GM12878 (cell line): ENCODE measurements around the gene CFAP61. TPM values are rescaled to one million over a fixed set of nuclear protein-coding genes. Genes with fewer than 3 reads are reported as not detected.

Experiments
- ATAC-seq: fragments of 200-7000 bp; cut with Tn5 transposase; 3 replicates; pipeline ENCODE4 v1.9.1; 2020; ENCODE audit warnings: mild to moderate bottlenecking, moderate library complexity
- Bru-seq: library from RNA; stranded (reverse); fragments of 400-500 nt; gene quantifications from one replicate; lab custom pipeline; 2021; lab: Mats Ljungman, UMichigan
- BruChase-seq, 2 experiments: library from RNA; stranded (reverse); fragments of 400-500 nt; gene quantifications; one replicate each; lab custom pipeline; 2021; lab: Mats Ljungman, UMichigan
- BruUV-seq: library from RNA; stranded (reverse); fragments of 400-500 nt; replicated peaks from 2 replicates; lab custom pipeline; 2021; lab: Mats Ljungman, UMichigan
- CTCF ChIA-PET: fragments of 300-600 bp; sonication (Branson Sonifier 250); formaldehyde crosslinking; extraction: SDS; loops from one replicate; lab custom pipeline; 2021; ENCODE audit warnings: inconsistent platforms; lab: Yijun Ruan, JAX
- POLR2A ChIA-PET: fragments of 350-600 bp; formaldehyde crosslinking; extraction: SDS; loops from one replicate; lab custom pipeline; 2021; ENCODE audit warnings: inconsistent platforms; lab: Charles Lee
- RAD21 ChIA-PET: fragments of 300-600 bp; sonication (Branson Sonifier 250); formaldehyde crosslinking; loops from one replicate; lab custom pipeline; 2023; ENCODE audit warnings: antibody characterized with exemption; ENCODE audit not compliant: unreplicated experiment; lab: Charles Lee
- SMC1A ChIA-PET: fragments of 300-600 bp; sonication (Branson Sonifier 250); formaldehyde crosslinking; loops from one replicate; lab custom pipeline; 2023; ENCODE audit not compliant: unreplicated experiment, uncharacterized antibody; lab: Charles Lee
- DNase-seq: peaks from one replicate; pipeline ENCODE4 v3.0.0-alpha.2; 2011; ENCODE audit warnings: low read depth, low spot score
- FAIRE-seq: peaks from 3 replicates; lab custom pipeline; 2011; peaks lifted over from hg19 to GRCh38; lab: Jason Lieb, UNC
- H2AFZ ChIP-seq: 2 replicates; pipeline ENCODE4 v1.6.0; 2011; ENCODE audit warnings: low read depth, low read length, control low read depth; ENCODE audit not compliant: control insufficient read depth
- H3K27ac ChIP-seq: 2 replicates; pipeline ENCODE4 v1.5.1; 2011; ENCODE audit warnings: control low read depth; ENCODE audit not compliant: control insufficient read depth, insufficient read depth
- H3K27me3 ChIP-seq, 2 experiments: replicated peaks in 1 of 2; 2 replicates each; pipeline versions ENCODE4 v1.6.0 to v1.6.1; 2011; ENCODE audit warnings: low read length in 1 of 2; ENCODE audit not compliant: control insufficient read depth in 2 of 2, insufficient read depth in 2 of 2
- H3K36me3 ChIP-seq, 2 experiments: 2 replicates each; pipeline ENCODE4 v1.5.1; 2011; ENCODE audit warnings: low read length in 1 of 2; ENCODE audit not compliant: control insufficient read depth in 2 of 2, insufficient read depth in 2 of 2
- H3K4me1 ChIP-seq: 2 replicates; pipeline ENCODE4 v1.6.1; 2011; ENCODE audit warnings: mild to moderate bottlenecking, low read length, moderate library complexity, mixed read lengths; ENCODE audit not compliant: control insufficient read depth, insufficient read depth
- H3K4me2 ChIP-seq: 2 replicates; pipeline ENCODE4 v1.6.0; 2011; ENCODE audit warnings: control low read depth; ENCODE audit not compliant: control insufficient read depth, insufficient read depth
- H3K4me3 ChIP-seq: fragments of 200-600 bp; sonication (generic); 2 replicates; pipeline ENCODE4 v1.5.1; 2016
- H3K79me2 ChIP-seq: 2 replicates; pipeline ENCODE4 v1.6.0; 2011; ENCODE audit warnings: low read length; ENCODE audit not compliant: control insufficient read depth, insufficient read depth
- H3K9ac ChIP-seq: 2 replicates; pipeline ENCODE4 v1.8.0; 2011; ENCODE audit warnings: low read length, control low read depth, mixed read lengths; ENCODE audit not compliant: control insufficient read depth, insufficient read depth
- H3K9me3 ChIP-seq: replicated peaks from 3 replicates; pipeline ENCODE4 v1.5.1; 2011; ENCODE audit warnings: mild to moderate bottlenecking, low read length; ENCODE audit not compliant: control insufficient read depth, insufficient read depth
- H4K20me1 ChIP-seq: 2 replicates; pipeline ENCODE4 v1.6.0; 2011; ENCODE audit not compliant: control insufficient read depth, insufficient read depth
- BMI1 ChIP-seq: fragments of 450-650 bp; IDR thresholded peaks from 2 replicates; pipeline ENCODE4 v1.6.1; 2016; ENCODE audit warnings: mild to moderate bottlenecking, moderate library complexity, borderline replicate concordance
- CUX1 ChIP-seq: IDR thresholded peaks from 2 replicates; pipeline ENCODE4 v1.6.1; 2012; ENCODE audit warnings: improper control_type of control experiment, low read depth, low read length; ENCODE audit not compliant: insufficient replicate concordance
- ESRRA ChIP-seq: IDR thresholded peaks from 2 replicates; pipeline ENCODE4 v1.6.1; 2012; ENCODE audit warnings: mild to moderate bottlenecking, low read length, improper control_type of control experiment
- HDGF ChIP-seq: fragments of 450-650 bp; IDR thresholded peaks from 2 replicates; pipeline ENCODE4 v1.6.1; 2016; ENCODE audit warnings: antibody characterized with exemption
- JUND ChIP-seq: IDR thresholded peaks from 2 replicates; pipeline ENCODE4 v1.6.1; 2012; ENCODE audit warnings: low read depth, mild to moderate bottlenecking, low read length, improper control_type of control experiment, moderate library complexity
- POU2F2 ChIP-seq: IDR thresholded peaks from 3 replicates; pipeline ENCODE4 v1.6.1; 2011; ENCODE audit warnings: low read depth, mild to moderate bottlenecking, low read length, borderline replicate concordance
- RELA ChIP-seq: fragments of 450-650 bp; IDR thresholded peaks from 2 replicates; pipeline ENCODE4 v1.8.0; 2014; ENCODE audit warnings: borderline replicate concordance; ENCODE audit not compliant: partially characterized antibody
- STAT3 ChIP-seq: IDR thresholded peaks from 2 replicates; pipeline ENCODE4 v1.6.1; 2011; ENCODE audit warnings: low read depth, low read length, improper control_type of control experiment
- WGBS: methylation state at CpG from one replicate; pipeline ENCODE4 v1.1.6; 2016; ENCODE audit warnings: low lambda C conversion rate; ENCODE audit not compliant: insufficient replicate concordance, insufficient coverage; ENCODE audit errors: missing lambda C conversion rate; 5-methylcytosine and 5-hydroxymethylcytosine counted together
- in situ Hi-C: fragments of 300-500 bp; cut with MboI; formaldehyde crosslinking; loops from 9 replicates; pipeline ENCODE4 v1.14.3; 2018; ENCODE audit warnings: mixed read lengths
- intact Hi-C: fragments of 100-400 bp; cut with micrococcal nuclease; formaldehyde crosslinking; loops from one replicate; pipeline ENCODE4 v1.14.2; 2022; ENCODE audit not compliant: unreplicated experiment
- long read RNA-seq, 2 experiments: library from polyadenylated mRNA; unstranded; transcript quantifications; one replicate each; pipeline ENCODE4 v2.0.0, GENCODE V29; 2019 to 2020
- polyA minus RNA-seq, 3 experiments: library from RNA; depleted of rRNA, polyadenylated mRNA; stranded (reverse); fragments of >200 nt; gene quantifications; 2 replicates each; pipeline ENCODE4 v1.2.3, GENCODE V29; 2011
- polyA plus RNA-seq, 11 experiments: library from polyadenylated mRNA; depleted of rRNA in 4 of 11; unstranded in 6 of 11; stranded (reverse) in 5 of 11; fragments of >200 nt; fragmentation: Nextera tagmentation in 4 of 11; fragmentation: Illumina TruSeq in 1 of 11; extraction: Ambion mirVana in 4 of 11; extraction: Trizol in 1 of 11; gene quantifications; 1 replicate in 1 of 11; 2 replicates in 10 of 11; pipeline versions ENCODE4 v1.2.1 to v1.2.3, GENCODE V29; 2011 to 2016; ENCODE audit warnings: inconsistent platforms in 2 of 11, missing spikeins in 2 of 11, low read depth in 1 of 11
- total RNA-seq, 4 experiments: library from RNA; depleted of rRNA in 3 of 4; stranded (reverse); fragments of >200 nt in 3 of 4; fragmentation: Illumina TruSeq in 1 of 4; extraction: Trizol in 1 of 4; gene quantifications; 2 replicates each; pipeline versions ENCODE4 v1.2.1 to v1.2.3, GENCODE V29; 2013 to 2021
- TF ChIP-seq, protein P1 (sequence below): fragments of 150-350 bp; IDR thresholded peaks from 2 replicates; pipeline ENCODE4 v1.6.1; 2016; ENCODE audit warnings: low read depth, low read length

The CFAP61 gene
- total RNA-seq (2013; cell fraction: nucleolus; rRNA removed) = not detected in 2 replicates
- 0.11 TPM in 1 of 2 replicates, not detected in the other for total RNA-seq (2014; rRNA removed)
- not detected in 2 replicates for total RNA-seq (2014; rRNA removed; fragmentation: Illumina TruSeq; extraction: Trizol)
- total RNA-seq (2021) = 0.41 TPM in 1 of 2 replicates, not detected in the other
- polyA plus RNA-seq (2011; ENCODE audit: low read depth) = not detected
- polyA plus RNA-seq (2011; rRNA removed) = 0.14 and 0.24 TPM in 2 replicates
- 0.18 and 0.24 TPM in 2 replicates for polyA plus RNA-seq (2011; cell fraction: cytosol; rRNA removed)
- 0.09 and 0.18 TPM in 2 replicates for polyA plus RNA-seq (2011; cell fraction: nucleus; rRNA removed)
- polyA plus RNA-seq (2012) = not detected in 2 replicates
- not detected in 2 replicates for polyA plus RNA-seq (2014; fragmentation: Illumina TruSeq; extraction: Trizol)
- not detected for polyA plus RNA-seq (2014; fragmentation: Nextera tagmentation; extraction: Ambion mirVana)
- not detected in 2 replicates for polyA plus RNA-seq (2014; rRNA removed)
- polyA plus RNA-seq (2016; fragmentation: Nextera tagmentation; extraction: Ambion mirVana) = not detected
- polyA minus RNA-seq (2011; rRNA and poly(A)+ RNA removed) = 0.22 and 0.67 TPM in 2 replicates
- polyA minus RNA-seq (2011; cell fraction: cytosol; rRNA and poly(A)+ RNA removed) = not detected in 2 replicates
- polyA minus RNA-seq (2011; cell fraction: nucleus; rRNA and poly(A)+ RNA removed) = 0.24 TPM in 1 of 2 replicates, not detected in the other
- percentile 5 among the genes with signal in this experiment for Bru-seq, nascent RNA
- percentile 8 among the genes with signal in this experiment for BruChase-seq, experiment 1, labeled RNA remaining after a 6-hour chase
- percentile 10 among the genes with signal in this experiment for BruChase-seq, experiment 2, labeled RNA remaining after a 2-hour chase
- long read RNA-seq, experiment 1 = 0 reads
- long read RNA-seq, experiment 2 = 0 reads

- no peaks in the 10 kb centered on the region for H3K27me3 ChIP-seq
- peak within 1 kb of the TSS; percentile 98 for H2AFZ ChIP-seq
- no peaks in the 10 kb centered on the region for H4K20me1 ChIP-seq
- peaks cover 0 to 8% of the 10 kb centered on the region in 2 experiments; a peak in 2 of 4 replicates for H3K36me3 ChIP-seq
- CTCF ChIA-PET = interaction anchor here (0.6 to 3.3 kb wide), 16 partner anchors 19 to 1251 kb away, joined by 3 to 14 read pairs (median 4); partner anchors contain the start of genes NAA20 and XRN2
- H3K27ac ChIP-seq = peak within 1 kb of the TSS; percentile 87
- FAIRE-seq (peak; percentile 100), ATAC-seq (peak; percentile 95), DNase-seq (peak; percentile 96)
- RAD21 ChIA-PET = interaction anchor here (0.9 to 2.4 kb wide), 7 partner anchors 20 to 551 kb away, joined by 3 to 14 read pairs (median 5); partner anchors contain the start of gene NAA20
- no peaks in the 10 kb centered on the region for H3K9me3 ChIP-seq
- peak within 1 kb of the TSS; percentile 87 for H3K9ac ChIP-seq
- WGBS = under 1% methylated on average over 67 of the region's 67 CpGs
- SMC1A ChIA-PET = interaction anchor here (0.6 to 2.6 kb wide), 13 partner anchors 7 to 496 kb away, joined by 3 to 16 read pairs (median 4); partner anchors contain the start of gene NAA20
- POLR2A ChIA-PET = interaction anchor here (0.6 to 1.3 kb wide), 5 partner anchors 32 to 661 kb away, joined by 3 to 5 read pairs (median 3); partner anchors contain the start of gene NAA20
- intact Hi-C loops (loop anchor here (1.0 kb wide), 1 partner anchor 35 kb away; the partner anchor contains the start of gene NAA20), in situ Hi-C loops (no loop called here)
- peak within 1 kb of the TSS; percentile 83 for H3K4me3 ChIP-seq
- H3K4me2 ChIP-seq = peak within 1 kb of the TSS; percentile 85
- H3K4me1 ChIP-seq = no peaks in the 10 kb centered on the region
- BruUV-seq = no TSS peak
- peaks cover 13% of the 10 kb centered on the region for H3K79me2 ChIP-seq
- TF ChIP-seq CUX1 = no peak
- TF ChIP-seq JUND = no peak
- TF ChIP-seq STAT3 = no peak
- TF ChIP-seq, protein P1, sequence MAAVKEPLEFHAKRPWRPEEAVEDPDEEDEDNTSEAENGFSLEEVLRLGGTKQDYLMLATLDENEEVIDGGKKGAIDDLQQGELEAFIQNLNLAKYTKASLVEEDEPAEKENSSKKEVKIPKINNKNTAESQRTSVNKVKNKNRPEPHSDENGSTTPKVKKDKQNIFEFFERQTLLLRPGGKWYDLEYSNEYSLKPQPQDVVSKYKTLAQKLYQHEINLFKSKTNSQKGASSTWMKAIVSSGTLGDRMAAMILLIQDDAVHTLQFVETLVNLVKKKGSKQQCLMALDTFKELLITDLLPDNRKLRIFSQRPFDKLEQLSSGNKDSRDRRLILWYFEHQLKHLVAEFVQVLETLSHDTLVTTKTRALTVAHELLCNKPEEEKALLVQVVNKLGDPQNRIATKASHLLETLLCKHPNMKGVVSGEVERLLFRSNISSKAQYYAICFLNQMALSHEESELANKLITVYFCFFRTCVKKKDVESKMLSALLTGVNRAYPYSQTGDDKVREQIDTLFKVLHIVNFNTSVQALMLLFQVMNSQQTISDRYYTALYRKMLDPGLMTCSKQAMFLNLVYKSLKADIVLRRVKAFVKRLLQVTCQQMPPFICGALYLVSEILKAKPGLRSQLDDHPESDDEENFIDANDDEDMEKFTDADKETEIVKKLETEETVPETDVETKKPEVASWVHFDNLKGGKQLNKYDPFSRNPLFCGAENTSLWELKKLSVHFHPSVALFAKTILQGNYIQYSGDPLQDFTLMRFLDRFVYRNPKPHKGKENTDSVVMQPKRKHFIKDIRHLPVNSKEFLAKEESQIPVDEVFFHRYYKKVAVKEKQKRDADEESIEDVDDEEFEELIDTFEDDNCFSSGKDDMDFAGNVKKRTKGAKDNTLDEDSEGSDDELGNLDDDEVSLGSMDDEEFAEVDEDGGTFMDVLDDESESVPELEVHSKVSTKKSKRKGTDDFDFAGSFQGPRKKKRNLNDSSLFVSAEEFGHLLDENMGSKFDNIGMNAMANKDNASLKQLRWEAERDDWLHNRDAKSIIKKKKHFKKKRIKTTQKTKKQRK = no peak
- peak; percentile 100 for TF ChIP-seq BMI1
- TF ChIP-seq RELA = no peak
- TF ChIP-seq ESRRA = no peak
- peak; percentile 4; the same call in 1 of the 3 replicates for TF ChIP-seq POU2F2
- TF ChIP-seq HDGF = peak; percentile 91
Observed at GRCh38 chr20:20052074-20052970, at the start of gene CFAP61, which contains the start of gene CRNKL1. TSS of gene CFAP61 (plus strand) at chr20:20052532. CDS start at chr20:20056654, 4,122 bp downstream. TSS of gene CRNKL1 (minus strand) at chr20:20052466. CDS start at chr20:20052342, 124 bp downstream.
